ENCODE data around the gene CUBN.
A peak's percentile ranks its signal among the peaks of the same experiment; 100 is the strongest.

Gene CUBN

GRCh38 chr10:16975188-16975587 lies 154.4 kb downstream of the CUBN start:
- no peak for DNase-seq

GRCh38 chr10:16968416-16969041 lies 161.1 kb downstream of the CUBN start:
- DNase-seq, result no peak

- DNase-seq, result no peak
Observed at GRCh38 chr10:16967866-16968415, 161.7 kb downstream of the CUBN start.

- no peak for DNase-seq
Observed at GRCh38 chr10:16966991-16967865, 162.4 kb downstream of the CUBN start.

GRCh38 chr10:16965740-16966447 lies 163.7 kb downstream of the CUBN start:
- no peak for DNase-seq

GRCh38 chr10:16965344-16965616 lies 164.3 kb downstream of the CUBN start:
- no peak for DNase-seq

GRCh38 chr10:16964576-16965343 lies 164.9 kb downstream of the CUBN start:
- no peak for DNase-seq

- DNase-seq, result no peak
Observed at GRCh38 chr10:16960551-16960950, 169.1 kb downstream of the CUBN start.

GRCh38 chr10:16957038-16957437 lies 172.6 kb downstream of the CUBN start:
- no peak for DNase-seq

- no peak for DNase-seq
Observed at GRCh38 chr10:16954280-16955030, 175.2 kb downstream of the CUBN start.

GRCh38 chr10:16953270-16953669 lies 176.3 kb downstream of the CUBN start:
- no peak for DNase-seq

- DNase-seq, result peak; percentile 12
Observed at GRCh38 chr10:16952610-16953009, 177.0 kb downstream of the CUBN start.

- DNase-seq, result no peak
Observed at GRCh38 chr10:16952080-16952479, 177.5 kb downstream of the CUBN start.

GRCh38 chr10:16950656-16951601 lies 178.7 kb downstream of the CUBN start:
- no peak for DNase-seq

GRCh38 chr10:16949816-16950215 lies 179.8 kb downstream of the CUBN start:
- DNase-seq, result no peak

GRCh38 chr10:16948361-16948760 lies 181.2 kb downstream of the CUBN start:
- DNase-seq, result no peak

GRCh38 chr10:16947069-16947468 lies 182.5 kb downstream of the CUBN start:
- no peak for DNase-seq

GRCh38 chr10:16945593-16945992 lies 184.0 kb downstream of the CUBN start:
- DNase-seq, result no peak

- DNase-seq, result no peak
Observed at GRCh38 chr10:16944986-16945385, 184.6 kb downstream of the CUBN start.

- no peak for DNase-seq
Observed at GRCh38 chr10:16944402-16944801, 185.2 kb downstream of the CUBN start.

All from RPMI8226 (cell line).